ENCODE data around the gene FMNL2.

DNA sequence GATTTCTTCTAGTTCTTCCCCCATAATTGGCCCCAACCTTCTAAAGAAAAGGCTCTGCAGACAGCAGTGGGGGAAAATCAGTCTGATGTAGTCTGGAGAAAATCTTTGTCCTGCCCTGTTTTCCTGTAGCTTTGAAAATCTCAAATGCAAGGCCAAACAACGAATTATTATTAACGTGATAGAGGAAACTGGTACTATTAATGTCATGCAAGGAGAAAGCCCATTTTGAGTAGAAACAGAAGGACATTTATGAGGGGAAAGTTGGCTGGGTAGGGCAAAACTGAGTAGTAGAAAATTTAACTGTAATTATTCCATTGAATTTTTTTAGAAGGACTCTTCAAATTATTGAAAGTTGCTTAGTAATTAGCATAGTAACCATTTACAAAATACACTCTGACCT, 98.8 kb downstream of the FMNL2 start:
- TF ChIP-seq, protein P1, sequence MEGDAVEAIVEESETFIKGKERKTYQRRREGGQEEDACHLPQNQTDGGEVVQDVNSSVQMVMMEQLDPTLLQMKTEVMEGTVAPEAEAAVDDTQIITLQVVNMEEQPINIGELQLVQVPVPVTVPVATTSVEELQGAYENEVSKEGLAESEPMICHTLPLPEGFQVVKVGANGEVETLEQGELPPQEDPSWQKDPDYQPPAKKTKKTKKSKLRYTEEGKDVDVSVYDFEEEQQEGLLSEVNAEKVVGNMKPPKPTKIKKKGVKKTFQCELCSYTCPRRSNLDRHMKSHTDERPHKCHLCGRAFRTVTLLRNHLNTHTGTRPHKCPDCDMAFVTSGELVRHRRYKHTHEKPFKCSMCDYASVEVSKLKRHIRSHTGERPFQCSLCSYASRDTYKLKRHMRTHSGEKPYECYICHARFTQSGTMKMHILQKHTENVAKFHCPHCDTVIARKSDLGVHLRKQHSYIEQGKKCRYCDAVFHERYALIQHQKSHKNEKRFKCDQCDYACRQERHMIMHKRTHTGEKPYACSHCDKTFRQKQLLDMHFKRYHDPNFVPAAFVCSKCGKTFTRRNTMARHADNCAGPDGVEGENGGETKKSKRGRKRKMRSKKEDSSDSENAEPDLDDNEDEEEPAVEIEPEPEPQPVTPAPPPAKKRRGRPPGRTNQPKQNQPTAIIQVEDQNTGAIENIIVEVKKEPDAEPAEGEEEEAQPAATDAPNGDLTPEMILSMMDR (conservative IDR thresholded peaks at IDR 0.05; ENCODE audit: low read depth, low read length): no peak
- TF ChIP-seq EZH2 (IDR thresholded peaks at IDR 0.05; ENCODE audit: borderline replicate concordance, low read depth, low read length, poor library complexity, severe bottlenecking): no peak

All from A673 (cell line).